GM12878 (cell line): ENCODE data around the gene WWTR1.

Experiments used
- JUNB ChIP-seq: IDR thresholded peaks from 2 replicates; pipeline ENCODE4 v1.6.1; 2016; ENCODE audit warnings: antibody characterized with exemption, mild to moderate bottlenecking
- MXI1 ChIP-seq: fragments of 150-350 bp; IDR thresholded peaks from 2 replicates; pipeline ENCODE4 v1.6.1; 2011; ENCODE audit warnings: low read depth, mild to moderate bottlenecking, inconsistent platforms, low read length, improper control_type of control experiment
- SUZ12 ChIP-seq: fragments of 200-600 bp; sonication (generic); IDR thresholded peaks from one replicate; pipeline ENCODE4 v1.6.1; 2018; ENCODE audit warnings: antibody characterized with exemption, mild to moderate bottlenecking; ENCODE audit not compliant: unreplicated experiment
- TARDBP ChIP-seq: IDR thresholded peaks from 2 replicates; pipeline ENCODE4 v1.6.1; 2016; ENCODE audit warnings: borderline replicate concordance
- TCF7 ChIP-seq: IDR thresholded peaks from 2 replicates; pipeline ENCODE4 v1.6.1; 2014; ENCODE audit warnings: antibody characterized with exemption, borderline replicate concordance
- TF ChIP-seq, protein P1 (sequence below): IDR thresholded peaks from 2 replicates; pipeline ENCODE4 v1.6.1; 2011; ENCODE audit warnings: low read depth, mild to moderate bottlenecking, low read length, moderate library complexity, borderline replicate concordance; ENCODE audit errors: extremely low read depth

DNA sequence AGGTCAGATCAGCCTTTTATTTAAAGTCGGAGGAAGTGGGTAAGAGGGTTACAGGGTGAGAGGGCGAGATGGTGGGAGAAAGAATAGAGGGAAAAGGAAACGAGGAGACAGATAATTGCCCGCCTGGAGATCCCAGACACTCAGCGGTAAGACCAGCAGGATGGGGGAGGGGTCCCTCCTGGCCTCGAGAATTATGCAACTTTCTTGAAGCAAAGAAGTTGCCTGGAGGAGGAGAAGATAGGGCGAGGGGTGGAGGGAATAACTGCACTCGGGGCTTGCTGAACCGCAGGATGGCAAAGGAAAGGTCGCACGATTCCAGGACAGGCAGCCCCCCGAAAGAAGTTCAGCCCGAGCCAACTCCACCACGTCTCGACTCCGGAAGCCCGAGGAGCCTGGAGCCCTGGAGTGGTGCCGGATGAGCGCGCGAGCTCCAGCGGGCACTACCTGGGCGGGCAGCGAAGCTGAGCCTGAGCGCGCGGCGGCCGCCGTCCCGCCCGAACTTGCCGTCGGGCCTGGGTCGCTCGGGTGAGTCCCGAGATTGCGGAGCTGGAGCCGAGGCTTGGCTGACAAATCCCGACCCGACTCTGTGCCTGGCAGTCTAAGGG lies 402 bp downstream of the WWTR1 start:
- TF ChIP-seq TCF7 (no peak), TARDBP (no peak), JUNB (no peak), MXI1 (no peak), SUZ12 (no peak)
- TF ChIP-seq, protein P1, sequence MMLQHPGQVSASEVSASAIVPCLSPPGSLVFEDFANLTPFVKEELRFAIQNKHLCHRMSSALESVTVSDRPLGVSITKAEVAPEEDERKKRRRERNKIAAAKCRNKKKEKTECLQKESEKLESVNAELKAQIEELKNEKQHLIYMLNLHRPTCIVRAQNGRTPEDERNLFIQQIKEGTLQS: no peak
